Cardiac fibroblast (primary cell): Measurements from ENCODE around the gene CPN2.

Experiments used
- DNase-seq, 2 donors: peaks; one replicate each; pipeline versions ENCODE4 v3.0.0 to v3.0.0-alpha.2; 2010; ENCODE audit warnings: low read depth in 2 of 2
- H3K4me3 ChIP-seq, 2 donors: replicated peaks in 1 of 2; 1 replicate in 1 of 2; 2 replicates in 1 of 2; pipeline ENCODE4 v1.5.1; 2011; ENCODE audit warnings: low read depth in 2 of 2, low read length in 2 of 2, mild to moderate bottlenecking in 2 of 2, moderate library complexity in 1 of 2
- TF ChIP-seq, protein P1 (sequence below): IDR thresholded peaks from one replicate; pipeline ENCODE4 v1.5.1; 2011; ENCODE audit warnings: low read depth, mild to moderate bottlenecking, low read length, inconsistent platforms

The CPN2 gene

DNA sequence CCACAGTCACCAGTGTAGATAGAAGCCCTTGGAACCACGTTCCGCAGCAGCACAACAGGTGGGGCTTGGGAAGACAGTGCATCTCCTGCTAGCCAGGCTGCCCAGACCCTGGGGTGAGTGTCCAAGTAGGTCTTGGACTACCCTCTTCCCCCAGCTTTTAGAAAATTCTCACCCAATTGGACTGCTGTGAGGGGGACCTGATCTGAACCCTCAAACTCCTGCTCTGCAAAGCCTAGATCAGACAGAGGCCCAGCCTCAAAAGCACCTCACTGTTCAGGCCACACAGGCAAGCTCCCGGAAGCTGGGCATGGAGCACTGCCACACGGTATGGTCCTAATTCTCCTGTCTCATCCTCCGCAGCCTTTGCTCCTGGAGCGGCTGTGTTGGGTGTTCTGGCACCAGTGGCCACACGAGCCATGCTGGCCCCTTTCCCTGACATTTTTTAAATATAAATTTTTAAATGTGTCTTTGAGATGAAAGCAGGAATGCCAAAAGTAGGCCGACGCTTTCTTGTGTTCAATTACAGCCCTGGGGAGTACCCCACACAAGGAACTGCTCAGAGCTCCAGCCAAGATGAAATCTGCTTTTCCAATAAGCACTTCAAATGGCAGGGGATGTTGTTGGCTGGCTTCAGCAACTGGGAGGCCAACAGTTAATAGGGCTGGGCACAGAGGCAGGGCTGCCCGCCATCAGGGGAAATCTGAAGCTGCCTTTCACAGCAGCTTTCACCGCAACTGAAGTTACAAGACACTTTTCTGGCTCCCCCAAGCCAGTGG, 40.9 kb downstream of the CPN2 start:
- no peak overlapping the region for H3K4me3 ChIP-seq
- no peak for DNase-seq
- TF ChIP-seq, protein P1, sequence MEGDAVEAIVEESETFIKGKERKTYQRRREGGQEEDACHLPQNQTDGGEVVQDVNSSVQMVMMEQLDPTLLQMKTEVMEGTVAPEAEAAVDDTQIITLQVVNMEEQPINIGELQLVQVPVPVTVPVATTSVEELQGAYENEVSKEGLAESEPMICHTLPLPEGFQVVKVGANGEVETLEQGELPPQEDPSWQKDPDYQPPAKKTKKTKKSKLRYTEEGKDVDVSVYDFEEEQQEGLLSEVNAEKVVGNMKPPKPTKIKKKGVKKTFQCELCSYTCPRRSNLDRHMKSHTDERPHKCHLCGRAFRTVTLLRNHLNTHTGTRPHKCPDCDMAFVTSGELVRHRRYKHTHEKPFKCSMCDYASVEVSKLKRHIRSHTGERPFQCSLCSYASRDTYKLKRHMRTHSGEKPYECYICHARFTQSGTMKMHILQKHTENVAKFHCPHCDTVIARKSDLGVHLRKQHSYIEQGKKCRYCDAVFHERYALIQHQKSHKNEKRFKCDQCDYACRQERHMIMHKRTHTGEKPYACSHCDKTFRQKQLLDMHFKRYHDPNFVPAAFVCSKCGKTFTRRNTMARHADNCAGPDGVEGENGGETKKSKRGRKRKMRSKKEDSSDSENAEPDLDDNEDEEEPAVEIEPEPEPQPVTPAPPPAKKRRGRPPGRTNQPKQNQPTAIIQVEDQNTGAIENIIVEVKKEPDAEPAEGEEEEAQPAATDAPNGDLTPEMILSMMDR: no peak

DNA sequence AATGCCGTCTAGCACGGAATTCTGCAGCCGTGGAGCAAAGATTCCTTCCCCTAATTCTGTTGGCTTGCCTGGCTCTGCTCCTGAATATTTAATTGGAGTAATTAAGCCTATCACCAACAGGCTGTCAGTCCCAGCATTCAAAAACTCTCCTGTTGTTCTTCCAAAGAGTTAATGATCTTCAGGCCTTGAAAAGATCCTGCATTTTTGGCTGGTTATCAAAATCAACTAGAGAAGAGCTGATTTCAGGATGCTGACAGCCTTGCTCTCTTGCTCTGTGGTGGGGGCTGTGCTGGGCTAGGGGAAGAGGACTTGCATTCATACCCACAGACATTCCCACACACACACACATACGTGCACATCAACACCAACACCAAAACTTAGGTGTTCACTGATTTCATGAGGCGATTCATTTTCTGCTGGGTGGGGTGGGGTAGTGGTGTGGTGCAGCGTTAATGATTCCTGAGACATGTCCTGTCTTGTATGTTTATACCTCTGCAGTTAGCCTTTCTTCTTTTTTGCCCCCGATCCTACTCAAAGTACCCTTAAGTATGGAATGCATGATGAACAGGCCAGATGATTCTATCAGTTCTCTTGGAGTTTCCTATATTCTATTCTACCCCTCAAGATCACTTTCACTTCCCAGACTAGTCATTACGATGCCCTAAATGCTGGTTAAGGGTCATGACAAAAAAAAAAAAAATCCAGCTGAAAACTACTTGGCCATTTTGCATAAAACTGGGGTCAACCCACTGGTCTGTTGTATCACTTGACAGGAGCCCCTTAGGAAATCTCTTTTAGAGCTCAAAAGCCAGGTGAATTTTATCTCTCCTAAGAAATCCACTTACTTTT, 42.3 kb downstream of the CPN2 start:
- TF ChIP-seq, protein P1: no peak
- no peak overlapping the region for H3K4me3 ChIP-seq
- DNase-seq: no peak

DNA sequence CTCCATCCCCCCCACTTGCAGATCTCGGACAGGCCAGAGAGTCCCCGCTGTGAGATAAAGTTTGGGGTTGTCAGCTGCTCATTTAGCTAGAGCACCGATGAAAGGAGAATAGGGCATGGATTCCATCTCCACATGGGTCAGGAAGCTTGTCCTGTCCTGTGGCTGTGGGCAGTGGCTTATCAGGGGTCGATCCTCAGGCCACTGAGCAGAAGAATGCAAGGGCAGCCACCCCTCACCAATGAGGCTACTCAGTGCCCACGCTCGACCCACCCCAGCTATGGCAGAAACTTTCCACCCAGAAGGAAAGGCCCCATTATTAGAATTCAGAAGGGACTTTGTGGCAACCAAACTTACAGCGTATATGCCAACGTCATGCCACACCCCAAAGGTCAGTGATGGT, 43.3 kb downstream of the CPN2 start:
- H3K4me3 ChIP-seq: no peak overlapping the region
- TF ChIP-seq, protein P1: no peak
- no peak for DNase-seq

DNA sequence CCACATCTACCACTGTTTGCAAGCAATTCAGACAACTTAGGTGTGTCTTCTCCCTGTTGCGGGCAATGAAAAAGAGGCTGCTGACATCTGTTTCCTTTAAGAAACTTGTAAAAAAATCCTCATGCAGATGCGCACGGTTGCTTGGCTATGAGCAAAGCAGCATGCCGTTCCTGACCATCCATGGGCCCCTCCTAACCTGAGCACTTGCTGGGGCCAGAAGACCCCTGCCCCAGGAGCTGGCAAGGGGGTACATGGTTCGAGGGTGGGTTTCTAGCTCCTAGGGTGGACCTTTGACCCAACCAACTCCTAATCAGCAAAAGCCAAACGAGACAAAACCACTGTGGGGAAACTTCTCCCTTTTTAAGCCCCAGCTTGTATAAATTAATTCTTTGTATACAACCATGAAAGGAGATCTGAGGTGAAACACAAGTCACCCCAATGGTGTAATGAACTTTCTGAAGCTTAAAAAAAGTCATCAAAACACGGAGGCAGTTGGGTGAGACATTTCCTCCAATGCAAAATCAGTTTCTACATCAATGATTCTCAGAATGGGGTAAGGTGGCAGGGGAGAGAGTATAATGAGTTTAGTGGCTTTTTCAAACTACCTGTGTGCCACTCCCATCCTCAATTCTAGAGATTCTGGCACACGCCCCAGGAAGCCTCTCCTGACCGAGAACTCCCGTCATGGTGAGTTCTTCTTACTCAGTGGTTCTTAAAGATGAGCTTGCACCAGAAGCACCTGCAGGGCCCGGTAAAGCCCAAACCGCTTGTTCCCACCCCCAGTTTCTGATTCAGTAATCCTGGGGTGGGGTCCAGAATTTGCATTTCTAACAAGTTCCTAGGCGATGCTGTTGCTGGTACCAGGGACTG, 44.1 kb downstream of the CPN2 start:
- H3K4me3 ChIP-seq: no peak overlapping the region
- TF ChIP-seq, protein P1: no peak
- no peak for DNase-seq

DNA sequence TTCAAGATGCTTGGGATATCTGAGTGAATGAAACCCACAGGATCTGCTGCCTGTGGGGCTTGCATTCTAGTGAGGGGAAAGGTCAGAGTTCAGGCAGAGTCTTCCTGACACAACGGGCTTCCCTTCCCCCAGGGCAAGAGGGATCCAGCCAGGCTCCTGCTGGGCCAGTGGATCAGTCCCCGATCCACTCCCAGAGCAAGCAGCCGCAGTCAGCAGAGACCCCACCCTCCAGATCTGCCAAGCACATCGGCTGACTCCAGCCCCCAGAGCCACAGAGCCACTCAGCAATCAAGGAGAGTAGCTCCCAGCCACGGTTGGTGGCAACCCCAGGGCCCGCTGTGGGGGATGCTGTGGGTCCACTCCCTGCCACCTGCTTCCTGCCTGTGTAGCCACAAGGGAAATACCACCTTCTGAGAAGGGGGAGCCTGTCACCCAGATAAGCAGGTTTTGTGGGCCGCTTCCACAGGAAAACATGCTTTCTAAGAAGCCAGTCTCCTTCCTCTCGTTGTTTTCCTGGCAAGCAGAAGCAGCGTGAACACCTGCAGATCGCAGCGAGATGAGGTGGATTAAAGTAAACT, 44.9 kb downstream of the CPN2 start:
- no peak overlapping the region for H3K4me3 ChIP-seq
- TF ChIP-seq, protein P1: no peak
- DNase-seq: no peak
